Lung (tissue), 12 donors: ENCODE results near the gene LIME1. TPM values are rescaled to one million over a fixed set of nuclear protein-coding genes. Genes with fewer than 3 reads are reported as not detected.

Source experiments
- ATAC-seq: fragments of 200-7000 bp; cut with Tn5 transposase; one replicate; pipeline ENCODE4 v1.9.1; 2020; ENCODE audit warnings: moderate number of reproducible peaks; ENCODE audit not compliant: insufficient read depth, low FRiP score
- DNase-seq, 3 donors: peaks; one replicate each; pipeline ENCODE4 v3.0.0-alpha.2; 2013 to 2017
- H3K27ac ChIP-seq, 2 donors: one replicate each; pipeline ENCODE4 v1.5.1; 2013; ENCODE audit warnings: mild to moderate bottlenecking in 2 of 2, moderate library complexity in 2 of 2, control low read depth in 1 of 2, inconsistent platforms in 1 of 2, low read depth in 1 of 2, low read length in 1 of 2
- H3K27me3 ChIP-seq, 3 donors: one replicate each; pipeline ENCODE4 v1.5.1; 2013; ENCODE audit warnings: low read length in 2 of 3; ENCODE audit not compliant: control insufficient read depth in 3 of 3, insufficient read depth in 3 of 3
- H3K36me3 ChIP-seq, 4 donors: one replicate each; pipeline ENCODE4 v1.5.1; 2013; ENCODE audit warnings: low read length in 4 of 4, mild to moderate bottlenecking in 1 of 4, moderate library complexity in 1 of 4; ENCODE audit not compliant: control insufficient read depth in 4 of 4, insufficient read depth in 4 of 4
- H3K4me1 ChIP-seq, 5 donors: one replicate each; pipeline ENCODE4 v1.5.1; 2013; ENCODE audit warnings: low read length in 5 of 5, mild to moderate bottlenecking in 2 of 5, moderate library complexity in 1 of 5; ENCODE audit not compliant: control insufficient read depth in 5 of 5, insufficient read depth in 5 of 5
- H3K4me3 ChIP-seq: one replicate; pipeline ENCODE4 v1.5.1; 2013; ENCODE audit warnings: mild to moderate bottlenecking, control low read depth, moderate library complexity
- H3K9ac ChIP-seq, 2 donors: one replicate each; pipeline ENCODE4 v1.5.1; 2013; ENCODE audit warnings: low read length in 2 of 2, control low read depth in 1 of 2; ENCODE audit not compliant: insufficient read depth in 1 of 2
- H3K9me3 ChIP-seq, 4 donors: one replicate each; pipeline ENCODE4 v1.5.1; 2013; ENCODE audit warnings: low read length in 3 of 4, mild to moderate bottlenecking in 1 of 4, moderate library complexity in 1 of 4; ENCODE audit not compliant: control insufficient read depth in 4 of 4, insufficient read depth in 3 of 4
- CTCF ChIP-seq: IDR thresholded peaks from 2 replicates; pipeline ENCODE4 v1.5.1; 2012; ENCODE audit warnings: mild to moderate bottlenecking; ENCODE audit errors: control extremely low read depth, extremely low read depth
- WGBS, 2 donors: extraction: QIAGEN DNeasy Blood & Tissue Kit; methylation state at CpG; one replicate each; pipeline ENCODE4 v1.1.7; 2013; 5-methylcytosine and 5-hydroxymethylcytosine counted together
- polyA plus RNA-seq, 2 donors: library from polyadenylated mRNA; stranded (reverse); fragments of 200-250 nt; gene quantifications; one replicate each; pipeline ENCODE4 v1.2.1, GENCODE V29; 2013
- total RNA-seq, 2 donors: library from RNA; depleted of rRNA in 1 of 2; stranded (reverse); fragments of >200 nt in 1 of 2; gene quantifications; one replicate each; pipeline ENCODE4 v1.2.1, GENCODE V29; 2014 to 2021
- donor health status: control.
- donor health status: control.
- donor health status: Bipolar disorder and iron deficiency.
- donor health status: healthy.
- donor health status: DM: yes; HTN: yes; CAD: no.

The LIME1 gene
- total and polyA plus RNA-seq, 4 donors = 6.2 to 19.9 (median 10.2) TPM

GRCh38 chr20:63746751-63747315 is 10.4 kb downstream of the LIME1 start:
- no peaks in the 10 kb centered on the region for H3K27me3 ChIP-seq
- DNase-seq (peak in 1 of 3 donors; percentile 12), ATAC-seq (no peak)
- no peak overlapping the region for H3K27ac ChIP-seq
- H3K4me1 ChIP-seq = peaks cover 0 to 11% (median 2%) of the 10 kb centered on the region in 5 donors
- no peak overlapping the region for H3K4me3 ChIP-seq
- no peaks in the 10 kb centered on the region for H3K9me3 ChIP-seq
- WGBS, 2 donors = 94 to 97% methylated on average over 47 of the region's 47 CpGs
- TF ChIP-seq CTCF = no peak
- H3K9ac ChIP-seq = no peak overlapping the region
- H3K36me3 ChIP-seq = peaks cover 0 to 33% (median 2%) of the 10 kb centered on the region in 4 donors

- 80 to 95% methylated on average over 12 to 13 of the region's 13 CpGs for WGBS, 2 donors
These were observed 11.2 kb downstream of the LIME1 start for GRCh38 chr20:63747622-63748069.

GRCh38 chr20:63748070-63748933 is 11.8 kb downstream of the LIME1 start:
- 80 to 85% methylated on average over 20 of the region's 20 CpGs for WGBS, 2 donors
- ATAC-seq = no peak

More at GRCh38 chr20:63747622-63748069, 11.2 kb downstream of the LIME1 start:
- Histone ChIP-seq H3K9ac (no peak overlapping the region), H3K4me1 (peaks cover 0 to 11% (median under 1%) of the 10 kb centered on the region in 5 donors), H3K9me3 (no peaks in the 10 kb centered on the region), H3K27me3 (no peaks in the 10 kb centered on the region), H3K27ac (no peak overlapping the region), H3K36me3 (peaks cover 0 to 29% (median 0%) of the 10 kb centered on the region in 4 donors), H3K4me3 (no peak overlapping the region)
- ATAC-seq (no peak), DNase-seq (no peak)
- no peak for TF ChIP-seq CTCF

More at GRCh38 chr20:63748070-63748933, 11.8 kb downstream of the LIME1 start:
- Histone ChIP-seq H3K4me3 (no peak overlapping the region), H3K27me3 (no peaks in the 10 kb centered on the region), H3K36me3 (peaks cover 0 to 23% (median 0%) of the 10 kb centered on the region in 4 donors), H3K27ac (no peak overlapping the region), H3K4me1 (peaks cover 0 to 11% (median 0%) of the 10 kb centered on the region in 5 donors), H3K9me3 (no peaks in the 10 kb centered on the region), H3K9ac (no peak overlapping the region)
- DNase-seq = no peak
- TF ChIP-seq CTCF = no peak
